Left ventricle myocardium inferior (tissue), 1 donor: ENCODE results near the gene TMC1. TPM values are rescaled to one million over a fixed set of nuclear protein-coding genes. Genes with fewer than 3 reads are reported as not detected.

Source experiments
- DNase-seq: peaks from one replicate; pipeline ENCODE4 v3.0.0-alpha.2; 2020
- H3K27ac ChIP-seq: fragments of 200-600 bp; replicated peaks from 2 replicates; pipeline ENCODE4 v1.8.0; 2021
- H3K27me3 ChIP-seq: fragments of 200-600 bp; 2 replicates; pipeline ENCODE4 v1.8.0; 2021; ENCODE audit warnings: low read depth
- H3K36me3 ChIP-seq: fragments of 200-600 bp; 2 replicates; pipeline ENCODE4 v1.8.0; 2021
- H3K4me1 ChIP-seq: fragments of 200-600 bp; 2 replicates; pipeline ENCODE4 v1.8.0; 2021
- H3K4me3 ChIP-seq: fragments of 200-600 bp; 2 replicates; pipeline ENCODE4 v1.8.0; 2021; ENCODE audit warnings: mild to moderate bottlenecking, moderate library complexity
- H3K9me3 ChIP-seq: fragments of 200-600 bp; replicated peaks from 2 replicates; pipeline ENCODE4 v1.8.0; 2021
- CTCF ChIP-seq: fragments of 200-600 bp; IDR thresholded peaks from 2 replicates; pipeline ENCODE4 v1.8.0; 2021; ENCODE audit warnings: antibody characterized with exemption, mild to moderate bottlenecking, borderline replicate concordance
- intact Hi-C: fragments of 100-400 bp; cut with micrococcal nuclease; formaldehyde crosslinking; loops from one replicate; pipeline ENCODE4 v1.11.0; 2022
- total RNA-seq: library from RNA; stranded (reverse); fragmentation: NEBNext Ultra II Directional; extraction: Animal tissue kit (Norgen Biotek cat#: 25700); gene quantifications from one replicate; pipeline ENCODE4 v1.2.1, GENCODE V29; 2021
- donor health status: DM: no; HTN: yes; CAD: no; lungs with severe emphysema.

Gene TMC1
- total RNA-seq, 1 donor from 2014 or later: 0.25 TPM

DNA sequence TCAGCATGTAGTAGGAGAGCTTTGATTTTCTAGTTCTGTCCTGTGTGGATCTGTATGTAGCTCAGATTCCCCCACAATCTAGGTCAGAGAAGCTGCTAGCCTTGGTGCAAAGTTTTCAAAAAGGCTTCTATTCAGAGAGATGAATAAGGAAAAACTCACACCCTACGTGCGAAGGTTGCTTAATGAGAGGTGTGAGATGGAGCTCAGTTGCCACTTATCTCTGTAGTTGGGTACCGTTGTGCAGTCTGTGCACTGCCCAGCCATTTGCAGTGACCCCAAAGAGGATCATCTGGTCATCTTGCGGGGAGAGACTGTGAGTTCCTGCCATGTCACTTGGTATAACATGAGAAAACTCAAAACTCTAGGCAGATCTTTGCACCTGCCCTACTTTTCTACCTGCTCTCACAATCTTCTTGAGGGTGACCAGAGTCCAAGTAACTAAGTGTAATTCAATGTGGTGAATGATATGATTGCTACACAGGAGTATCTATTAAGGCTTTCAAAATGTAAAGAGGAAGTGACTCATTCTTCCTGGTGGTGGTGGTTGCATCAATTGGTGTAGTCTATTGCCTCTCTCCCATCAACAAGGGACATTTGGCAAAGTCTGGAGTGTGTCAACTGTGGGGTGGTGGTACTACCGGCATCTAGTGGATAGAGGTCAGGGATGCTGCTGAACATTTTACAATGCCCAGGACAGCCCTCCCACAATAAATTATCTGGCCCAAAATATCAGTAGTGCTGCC lies 65.2 kb downstream of the TMC1 start:
- intact Hi-C loops: no loop called here
- no peak overlapping the region for H3K27ac ChIP-seq
- no peaks in the 10 kb centered on the region for H3K9me3 ChIP-seq
- no peak overlapping the region for H3K4me3 ChIP-seq
- peaks cover 6% of the 10 kb centered on the region for H3K4me1 ChIP-seq
- no peaks in the 10 kb centered on the region for H3K36me3 ChIP-seq
- TF ChIP-seq CTCF: no peak
- no peak for DNase-seq
- no peaks in the 10 kb centered on the region for H3K27me3 ChIP-seq

DNA sequence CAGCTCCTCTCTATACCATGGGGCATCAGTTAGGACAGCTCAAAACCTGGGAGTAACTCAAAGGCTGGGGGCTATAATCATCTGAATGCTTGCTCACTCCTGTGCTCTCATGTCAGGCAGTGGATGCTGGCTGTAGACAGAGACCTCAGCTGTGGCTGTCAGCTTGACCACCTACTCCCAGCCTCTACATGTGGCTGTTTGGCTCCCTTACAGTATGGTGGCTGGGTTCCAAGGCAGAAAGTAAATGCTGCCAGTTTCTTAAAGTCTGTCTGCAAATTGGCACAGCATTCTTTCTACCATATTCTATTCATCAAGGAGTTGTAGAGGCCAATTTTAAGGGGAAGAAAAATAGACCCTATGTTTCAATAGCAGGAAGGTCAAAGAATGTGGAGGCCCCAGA lies 66.9 kb downstream of the TMC1 start:
- DNase-seq: no peak
- Histone ChIP-seq H3K9me3 (no peaks in the 10 kb centered on the region), H3K27ac (no peak overlapping the region), H3K27me3 (no peaks in the 10 kb centered on the region), H3K4me1 (peaks cover 11% of the 10 kb centered on the region), H3K36me3 (no peaks in the 10 kb centered on the region), H3K4me3 (no peak overlapping the region)
- intact Hi-C loops: no loop called here
- TF ChIP-seq CTCF: no peak

DNA sequence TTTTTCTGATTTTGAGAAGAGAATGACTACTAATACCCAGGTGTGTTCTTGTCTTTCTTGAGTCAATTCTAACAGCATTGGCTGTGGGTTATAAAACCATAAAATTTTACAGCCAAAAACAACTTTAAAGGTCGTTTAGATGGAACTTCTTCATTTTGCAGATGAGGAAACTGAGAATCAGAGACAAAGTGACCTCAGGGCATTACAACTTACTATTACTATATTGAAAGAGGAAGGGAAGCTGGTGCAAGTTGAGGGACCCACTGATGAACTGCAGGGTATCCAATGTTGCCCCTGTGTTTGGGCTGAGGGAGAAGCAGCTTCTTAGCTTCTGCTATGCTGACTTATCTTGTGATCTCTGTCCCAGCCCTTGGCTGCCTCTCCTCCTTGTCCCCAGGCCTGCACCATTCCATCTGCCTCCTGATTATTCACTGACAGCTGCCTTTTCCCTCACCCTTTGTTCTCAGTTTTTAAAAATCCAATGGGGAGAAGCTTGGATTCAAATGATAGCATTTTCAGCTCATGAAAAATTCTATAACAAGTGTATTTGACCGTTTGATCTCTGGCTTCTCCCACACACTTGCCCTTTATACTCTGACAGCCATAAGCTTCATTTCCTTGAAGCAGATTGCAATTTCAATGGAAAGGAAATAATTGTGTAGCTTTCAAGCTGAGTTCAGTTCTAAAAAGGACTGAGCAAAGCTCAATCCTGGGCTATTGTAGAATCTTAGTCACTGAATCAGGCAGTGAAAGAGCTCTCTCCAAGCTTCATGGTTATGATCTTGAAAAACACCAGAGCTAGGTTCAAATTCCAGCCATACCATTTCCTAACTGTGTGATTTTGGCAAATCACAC lies 68.5 kb downstream of the TMC1 start:
- H3K4me1 ChIP-seq: peaks cover 11% of the 10 kb centered on the region
- H3K36me3 ChIP-seq: no peaks in the 10 kb centered on the region
- no peak overlapping the region for H3K4me3 ChIP-seq
- intact Hi-C loops: loop anchor here (5.0 kb wide), 1 partner anchor 308 kb away; no protein-coding TSS in a partner anchor
- H3K27me3 ChIP-seq: no peaks in the 10 kb centered on the region
- H3K9me3 ChIP-seq: no peaks in the 10 kb centered on the region
- peak overlapping the region; percentile 11 for H3K27ac ChIP-seq
- no peak for DNase-seq
- TF ChIP-seq CTCF: no peak

DNA sequence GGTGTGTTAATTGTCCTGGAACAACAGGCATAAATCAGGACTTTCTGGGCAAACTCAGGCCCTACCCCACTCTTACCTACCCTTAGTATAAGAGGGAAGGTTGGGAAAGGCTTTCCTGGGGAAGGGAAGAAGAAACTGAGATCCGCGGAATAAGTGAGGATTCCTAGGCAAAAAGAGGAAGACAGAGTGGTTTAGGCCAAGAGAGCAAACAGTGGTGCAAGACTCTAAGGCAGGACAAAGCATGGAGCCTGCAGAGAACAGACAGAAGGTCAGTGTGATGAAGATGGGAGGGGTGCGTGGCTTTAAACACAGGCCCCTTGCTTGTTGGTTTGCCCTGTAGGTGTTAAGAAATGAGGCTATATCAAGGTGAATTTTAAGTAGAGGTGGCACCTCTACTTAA lies 69.4 kb downstream of the TMC1 start:
- intact Hi-C loops: loop anchor here (5.0 kb wide), 1 partner anchor 309 kb away; no protein-coding TSS in a partner anchor
- no peak overlapping the region for H3K27ac ChIP-seq
- no peaks in the 10 kb centered on the region for H3K9me3 ChIP-seq
- no peak for DNase-seq
- H3K4me1 ChIP-seq: peaks cover 11% of the 10 kb centered on the region
- H3K27me3 ChIP-seq: no peaks in the 10 kb centered on the region
- no peak for TF ChIP-seq CTCF
- no peak overlapping the region for H3K4me3 ChIP-seq
- H3K36me3 ChIP-seq: no peaks in the 10 kb centered on the region

DNA sequence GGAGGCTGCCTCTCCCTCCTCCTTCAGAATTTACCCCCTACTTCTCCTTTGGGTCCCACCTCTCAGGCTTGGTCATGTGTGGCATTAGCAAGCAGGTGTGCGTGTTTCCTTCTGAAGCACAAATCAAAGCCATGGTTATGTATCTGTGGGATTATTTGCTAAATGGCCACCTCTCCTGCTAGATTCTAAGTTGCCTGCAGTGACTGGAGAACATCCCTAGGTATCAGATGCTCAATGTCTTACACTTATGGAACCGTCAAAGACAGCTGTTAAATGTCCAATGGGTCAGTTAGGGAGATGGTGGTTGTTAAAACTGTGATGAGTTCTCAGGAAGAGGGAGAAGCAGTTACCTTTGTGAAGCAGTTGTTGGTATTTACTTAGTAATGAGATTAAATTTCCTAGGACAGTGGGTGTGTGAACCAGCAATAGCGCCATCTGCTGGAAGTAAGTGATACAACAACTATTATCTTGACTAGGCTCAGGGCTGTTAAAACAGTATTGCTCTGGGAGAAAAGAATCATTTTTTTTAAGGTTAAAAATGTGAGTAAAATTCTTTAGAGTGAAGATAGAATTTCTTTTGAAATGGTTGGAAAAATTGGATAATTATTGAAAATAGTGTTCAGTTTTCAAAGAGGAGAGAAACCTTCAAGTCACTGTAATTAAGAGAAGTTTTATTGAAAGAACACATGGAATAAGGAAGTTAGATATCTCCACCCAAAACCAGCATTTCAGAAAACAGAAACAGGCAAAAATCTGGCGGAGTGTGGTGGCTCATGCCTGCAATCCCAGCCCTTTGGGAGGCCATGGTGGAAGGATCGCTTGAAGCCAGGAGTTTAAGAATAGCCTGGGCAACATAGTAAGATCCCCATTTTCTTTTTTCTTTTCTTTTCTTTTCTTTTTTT lies 71.3 kb downstream of the TMC1 start:
- TF ChIP-seq CTCF: peak; percentile 87
- DNase-seq: no peak
- H3K4me1 ChIP-seq: peaks cover 11% of the 10 kb centered on the region
- H3K27me3 ChIP-seq: no peaks in the 10 kb centered on the region
- intact Hi-C loops: loop anchor here (5.0 kb wide), 1 partner anchor 310 kb away; no protein-coding TSS in a partner anchor
- H3K9me3 ChIP-seq: no peaks in the 10 kb centered on the region
- no peak overlapping the region for H3K27ac ChIP-seq
- H3K36me3 ChIP-seq: no peaks in the 10 kb centered on the region
- H3K4me3 ChIP-seq: no peak overlapping the region
